Testis (tissue), 2 donors: ENCODE results near the gene RAB3GAP2.

Source experiments
- CTCF ChIP-seq, 3 experiments: fragments of 450-650 bp in 2 of 3; fragments of 200-600 bp in 1 of 3; sonication (generic) in 1 of 3; IDR thresholded peaks; one replicate each; pipeline ENCODE4 v1.5.1; 2016 to 2019; ENCODE audit warnings: antibody characterized with exemption in 3 of 3, mild to moderate bottlenecking in 2 of 3, moderate library complexity in 1 of 3
- POLR2A ChIP-seq: fragments of 450-650 bp; IDR thresholded peaks from one replicate; pipeline ENCODE4 v1.6.1; 2017; ENCODE audit warnings: antibody characterized with exemption, mild to moderate bottlenecking, moderate library complexity

- TF ChIP-seq CTCF (IDR thresholded peaks at IDR 0.05) (no peak), POLR2A (no peak)
These were observed 46.3 kb downstream of the RAB3GAP2 start for GRCh38 chr1:220225957-220226356.
